GM06990 (cell line): ENCODE measurements around the gene NR4A3.
A peak's percentile ranks its signal among the peaks of the same experiment; 100 is the strongest.

Experiments used
- DNase-seq: peaks from one replicate; pipeline ENCODE4 v3.0.0-alpha.2; 2011; ENCODE audit not compliant: insufficient read length; ENCODE audit errors: extremely low read depth
- H3K27me3 ChIP-seq: replicated peaks from 2 replicates; pipeline ENCODE4 v1.6.0; 2011; ENCODE audit warnings: low read length; ENCODE audit not compliant: control insufficient read depth, insufficient read depth
- H3K36me3 ChIP-seq: 2 replicates; pipeline ENCODE4 v1.5.1; 2011; ENCODE audit warnings: low read length; ENCODE audit not compliant: control insufficient read depth, insufficient read depth
- H3K4me3 ChIP-seq: replicated peaks from 2 replicates; pipeline ENCODE4 v1.5.1; 2011; ENCODE audit warnings: low read depth, mild to moderate bottlenecking, control low read depth, low read length
- TF ChIP-seq, protein P1 (sequence below): IDR thresholded peaks from 2 replicates; pipeline ENCODE4 v1.5.1; 2011; ENCODE audit warnings: low read length, control low read depth, mild to moderate bottlenecking, inconsistent platforms; ENCODE audit not compliant: insufficient read depth, poor library complexity, severe bottlenecking

Gene NR4A3

DNA sequence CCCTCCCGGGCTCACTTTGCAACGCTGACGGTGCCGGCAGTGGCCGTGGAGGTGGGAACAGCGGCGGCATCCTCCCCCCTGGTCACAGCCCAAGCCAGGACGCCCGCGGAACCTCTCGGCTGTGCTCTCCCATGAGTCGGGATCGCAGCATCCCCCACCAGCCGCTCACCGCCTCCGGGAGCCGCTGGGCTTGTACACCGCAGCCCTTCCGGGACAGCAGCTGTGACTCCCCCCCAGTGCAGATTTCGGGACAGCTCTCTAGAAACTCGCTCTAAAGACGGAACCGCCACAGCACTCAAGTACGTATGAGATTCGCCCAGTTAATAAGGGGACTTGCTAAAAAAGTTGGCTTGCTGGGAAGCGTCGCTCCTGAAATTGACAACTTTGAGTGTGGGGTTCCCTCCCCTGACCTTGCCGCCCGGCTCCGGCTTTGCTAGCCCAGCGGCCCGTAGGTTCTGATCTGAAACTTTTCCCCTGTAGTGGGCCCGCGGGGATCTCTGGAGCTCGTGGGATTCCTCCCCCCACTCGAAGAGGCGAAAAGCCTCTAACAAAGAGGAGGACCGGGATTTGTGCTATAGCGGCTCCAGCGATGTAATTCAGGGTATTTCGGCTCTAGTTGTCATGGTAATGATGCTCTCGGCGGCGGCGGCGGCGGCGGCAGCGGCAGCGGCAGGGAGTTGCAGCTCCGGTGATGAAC, 572 bp downstream of the NR4A3 start:
- DNase-seq = peak; percentile 36
- no peaks in the 10 kb centered on the region for H3K36me3 ChIP-seq
- H3K4me3 ChIP-seq = peak overlapping the region; percentile 86
- no peaks in the 10 kb centered on the region for H3K27me3 ChIP-seq
- TF ChIP-seq, protein P1, sequence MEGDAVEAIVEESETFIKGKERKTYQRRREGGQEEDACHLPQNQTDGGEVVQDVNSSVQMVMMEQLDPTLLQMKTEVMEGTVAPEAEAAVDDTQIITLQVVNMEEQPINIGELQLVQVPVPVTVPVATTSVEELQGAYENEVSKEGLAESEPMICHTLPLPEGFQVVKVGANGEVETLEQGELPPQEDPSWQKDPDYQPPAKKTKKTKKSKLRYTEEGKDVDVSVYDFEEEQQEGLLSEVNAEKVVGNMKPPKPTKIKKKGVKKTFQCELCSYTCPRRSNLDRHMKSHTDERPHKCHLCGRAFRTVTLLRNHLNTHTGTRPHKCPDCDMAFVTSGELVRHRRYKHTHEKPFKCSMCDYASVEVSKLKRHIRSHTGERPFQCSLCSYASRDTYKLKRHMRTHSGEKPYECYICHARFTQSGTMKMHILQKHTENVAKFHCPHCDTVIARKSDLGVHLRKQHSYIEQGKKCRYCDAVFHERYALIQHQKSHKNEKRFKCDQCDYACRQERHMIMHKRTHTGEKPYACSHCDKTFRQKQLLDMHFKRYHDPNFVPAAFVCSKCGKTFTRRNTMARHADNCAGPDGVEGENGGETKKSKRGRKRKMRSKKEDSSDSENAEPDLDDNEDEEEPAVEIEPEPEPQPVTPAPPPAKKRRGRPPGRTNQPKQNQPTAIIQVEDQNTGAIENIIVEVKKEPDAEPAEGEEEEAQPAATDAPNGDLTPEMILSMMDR = no peak

DNA sequence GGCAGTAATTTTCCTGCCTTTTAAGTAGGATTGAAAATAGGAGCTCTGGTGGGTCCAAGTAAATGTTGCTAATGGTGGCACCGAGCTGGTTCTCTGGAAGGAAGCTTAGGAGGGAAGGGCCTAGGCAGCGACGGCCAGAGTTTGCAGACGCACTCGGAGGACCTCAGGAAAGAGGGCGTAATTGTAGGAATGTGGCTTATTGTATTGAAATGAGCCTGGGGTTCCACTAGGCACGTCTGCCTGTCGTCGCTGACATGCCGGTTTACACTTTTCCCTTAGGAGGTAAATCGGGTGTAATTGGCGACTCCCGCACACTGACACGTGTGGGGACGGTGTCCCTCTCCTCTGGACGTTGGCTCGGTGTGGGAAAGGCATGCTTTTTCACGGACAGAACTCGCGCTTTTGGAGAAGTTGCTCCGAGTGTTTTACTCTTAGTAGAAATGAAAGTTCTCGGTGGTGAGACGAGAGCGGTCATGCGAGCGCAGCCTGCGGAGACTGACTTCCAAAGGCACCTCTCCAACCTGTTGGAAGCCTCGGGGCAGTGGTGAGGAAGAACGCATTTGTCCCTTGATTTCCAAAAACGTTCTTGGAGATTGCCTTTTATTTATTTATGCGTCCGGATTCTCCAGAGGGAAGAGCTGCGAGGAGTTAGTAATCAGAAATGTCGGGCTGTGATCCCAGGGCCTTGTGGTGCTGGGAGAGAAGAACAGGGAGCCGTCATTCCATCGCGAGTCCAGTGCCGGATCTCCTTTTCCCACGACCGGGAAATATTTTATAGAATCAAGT, 1.3 kb downstream of the NR4A3 start:
- no peaks in the 10 kb centered on the region for H3K27me3 ChIP-seq
- peak; percentile 45 for DNase-seq

DNA sequence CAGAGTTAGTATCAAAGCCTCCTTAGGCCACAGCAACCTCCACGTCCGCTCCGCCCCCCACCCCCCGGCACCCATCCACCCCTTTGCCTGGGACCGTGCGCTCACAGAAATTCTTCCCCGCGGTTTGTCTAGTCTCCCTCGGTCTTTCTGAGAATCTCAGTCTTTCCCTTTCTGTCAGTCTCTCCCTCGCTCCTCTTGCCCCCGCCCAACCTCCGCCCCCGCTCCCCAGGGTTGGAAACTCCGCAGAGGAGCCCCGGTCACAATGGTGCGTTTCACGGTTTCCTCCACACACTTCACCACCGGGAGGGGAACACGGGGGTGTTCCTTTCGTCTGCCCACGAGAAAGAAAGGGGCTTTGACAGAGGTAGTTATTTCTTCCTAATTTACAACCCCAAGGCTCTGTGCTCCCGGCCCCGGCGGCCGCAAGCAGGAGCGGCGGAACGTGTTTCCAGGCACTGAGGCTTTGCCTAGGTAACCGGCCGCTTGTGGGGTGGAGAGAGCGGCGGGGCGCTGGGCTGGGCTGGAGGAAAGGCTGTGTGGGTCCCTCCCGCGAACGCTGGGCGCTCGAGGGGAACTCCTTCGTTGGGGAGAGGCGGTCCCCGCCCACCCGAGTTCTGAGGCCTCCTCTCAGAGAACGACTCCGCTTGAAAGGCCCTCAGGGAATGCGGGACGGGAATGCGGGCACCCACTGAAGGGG, 2.1 kb downstream of the NR4A3 start:
- no peaks in the 10 kb centered on the region for H3K27me3 ChIP-seq

More for the DNA sequence above, 1.3 kb downstream of the NR4A3 start:
- TF ChIP-seq, protein P1 = no peak
- Histone ChIP-seq H3K36me3 (no peaks in the 10 kb centered on the region), H3K4me3 (peak overlapping the region; percentile 86)

DNA sequence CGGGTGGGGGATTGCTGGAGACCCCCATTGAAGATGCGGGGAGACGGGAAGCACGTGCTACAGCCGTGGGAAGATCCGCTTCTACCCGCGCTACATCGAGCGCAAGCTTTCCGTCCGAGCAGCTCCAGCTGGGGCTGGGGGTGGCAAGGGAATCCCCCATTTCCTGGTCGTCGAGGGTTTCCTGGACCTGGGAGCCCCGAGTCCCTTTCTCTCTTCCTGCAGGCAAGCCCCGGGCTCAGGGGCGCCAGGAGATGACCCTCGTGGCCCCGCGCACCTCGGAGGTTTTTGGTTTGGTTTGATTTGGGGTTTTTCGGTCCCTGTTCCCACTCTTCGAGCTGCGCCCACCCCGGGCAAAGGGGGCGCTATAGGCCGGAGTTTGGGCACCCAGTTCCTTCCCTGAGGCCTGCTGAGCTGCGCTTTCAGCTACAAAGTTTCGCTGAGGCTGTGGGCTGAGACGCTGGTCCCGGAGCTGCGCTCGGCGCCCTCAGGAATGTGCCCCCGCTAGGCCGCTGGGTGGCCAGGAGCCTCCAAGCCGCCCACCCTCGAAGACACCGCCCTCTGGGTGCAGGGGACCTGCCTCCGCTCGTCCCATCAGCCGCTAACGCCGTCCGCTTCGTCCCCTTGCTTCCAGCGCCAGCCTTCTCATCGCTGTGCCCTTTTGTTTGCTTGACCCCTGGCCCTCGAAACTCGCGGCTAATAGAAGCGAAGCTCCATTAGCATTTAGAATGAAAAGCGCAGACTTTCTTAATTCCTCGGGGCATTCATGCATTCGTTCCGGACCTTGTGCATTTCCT, 2.9 kb downstream of the NR4A3 start:
- Histone ChIP-seq H3K27me3 (no peaks in the 10 kb centered on the region), H3K36me3 (no peaks in the 10 kb centered on the region), H3K4me3 (peak overlapping the region; percentile 86)
- TF ChIP-seq, protein P1 = peak; percentile 79
- peak; percentile 78 for DNase-seq

More for the DNA sequence above, 2.1 kb downstream of the NR4A3 start:
- Histone ChIP-seq H3K4me3 (peak overlapping the region; percentile 86), H3K36me3 (no peaks in the 10 kb centered on the region)
- DNase-seq = peak; percentile 62
- TF ChIP-seq, protein P1 = no peak
